ENCODE measurements around the gene PRDX5. TPM values are rescaled to one million over a fixed set of nuclear protein-coding genes. Genes with fewer than 3 reads are reported as not detected.

Gene PRDX5
- total RNA-seq, result 114 and 119 TPM in 2 replicates

DNA sequence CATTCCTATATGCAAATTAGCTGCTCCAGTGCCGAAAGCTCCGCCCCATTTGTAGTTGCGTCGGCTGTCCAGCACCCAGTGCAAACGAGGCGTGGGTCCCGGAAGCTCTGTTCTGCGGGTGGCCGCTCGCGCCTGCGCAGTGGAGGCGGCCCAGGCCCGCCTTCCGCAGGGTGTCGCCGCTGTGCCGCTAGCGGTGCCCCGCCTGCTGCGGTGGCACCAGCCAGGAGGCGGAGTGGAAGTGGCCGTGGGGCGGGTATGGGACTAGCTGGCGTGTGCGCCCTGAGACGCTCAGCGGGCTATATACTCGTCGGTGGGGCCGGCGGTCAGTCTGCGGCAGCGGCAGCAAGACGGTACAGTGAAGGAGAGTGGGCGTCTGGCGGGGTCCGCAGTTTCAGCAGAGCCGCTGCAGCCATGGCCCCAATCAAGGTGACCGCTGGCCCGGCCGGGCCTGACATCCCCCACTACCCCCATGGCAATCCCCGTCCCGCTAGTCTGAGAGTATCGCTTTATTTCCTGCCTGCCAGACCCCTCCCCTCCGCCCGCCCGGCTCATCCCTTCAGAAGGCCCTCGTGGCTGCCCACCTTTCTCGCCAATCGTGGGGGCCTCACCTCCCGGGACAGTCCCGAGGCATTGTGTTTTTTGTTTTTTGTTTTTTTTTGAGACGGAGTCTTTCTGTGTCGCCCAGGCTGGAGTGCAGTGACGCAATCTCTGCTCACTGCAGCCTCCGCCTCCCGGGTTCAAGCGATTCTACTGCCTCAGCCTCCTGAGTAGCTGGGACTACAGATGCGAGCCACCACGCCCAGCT lies at the start of gene PRDX5:
Gene PRDX5, plus strand, starts transcription at position 161 of the 805 bp plus-strand sequence. Its CDS starts 95 bp downstream, at position 256.
- intact Hi-C loops (cut with micrococcal nuclease), result loop anchor here (1.0 to 2.0 kb wide), 7 partner anchors 13 to 479 kb away; partner anchors contain the start of genes ESRRA, MARK2, RPS6KA4 and SF1

DNA sequence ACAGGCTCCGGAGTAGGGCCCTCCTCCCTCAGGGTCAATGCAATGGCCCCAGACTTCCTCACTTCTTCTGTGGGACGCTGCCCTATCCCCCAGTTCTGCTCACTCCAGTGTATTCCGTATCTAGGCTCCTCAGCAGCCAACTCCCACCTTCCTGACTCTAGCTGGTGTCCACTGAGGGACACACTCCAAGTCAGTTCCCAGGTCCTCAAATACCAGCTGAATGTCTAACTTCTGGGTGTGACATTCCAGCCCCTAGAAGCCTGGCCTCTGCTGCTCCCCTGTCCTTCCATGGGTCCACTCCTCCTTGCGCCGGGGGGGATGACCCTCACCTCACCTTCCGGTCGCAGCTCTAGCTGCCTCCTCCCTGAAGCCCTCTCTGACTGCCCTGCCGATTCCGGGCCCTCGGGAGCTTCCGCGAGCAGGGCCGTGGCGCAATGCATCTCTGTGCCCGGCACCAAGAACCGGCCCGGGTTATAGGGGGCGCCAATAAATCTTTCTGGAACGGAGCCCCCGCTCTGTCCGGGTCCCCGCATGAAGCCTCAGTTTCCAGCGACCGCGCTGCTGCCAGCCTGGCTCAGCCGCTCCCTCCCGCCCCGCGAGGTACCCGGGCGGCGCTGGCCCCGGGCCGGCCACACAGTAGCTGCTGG lies 48.9 kb upstream of the PRDX5 start:
- intact Hi-C loops (cut with micrococcal nuclease), result loop anchor here (1.0 to 2.0 kb wide), 3 partner anchors 18 to 62 kb away; partner anchors contain the start of genes FERMT3, NUDT22, PLCB3 and TRPT1

DNA sequence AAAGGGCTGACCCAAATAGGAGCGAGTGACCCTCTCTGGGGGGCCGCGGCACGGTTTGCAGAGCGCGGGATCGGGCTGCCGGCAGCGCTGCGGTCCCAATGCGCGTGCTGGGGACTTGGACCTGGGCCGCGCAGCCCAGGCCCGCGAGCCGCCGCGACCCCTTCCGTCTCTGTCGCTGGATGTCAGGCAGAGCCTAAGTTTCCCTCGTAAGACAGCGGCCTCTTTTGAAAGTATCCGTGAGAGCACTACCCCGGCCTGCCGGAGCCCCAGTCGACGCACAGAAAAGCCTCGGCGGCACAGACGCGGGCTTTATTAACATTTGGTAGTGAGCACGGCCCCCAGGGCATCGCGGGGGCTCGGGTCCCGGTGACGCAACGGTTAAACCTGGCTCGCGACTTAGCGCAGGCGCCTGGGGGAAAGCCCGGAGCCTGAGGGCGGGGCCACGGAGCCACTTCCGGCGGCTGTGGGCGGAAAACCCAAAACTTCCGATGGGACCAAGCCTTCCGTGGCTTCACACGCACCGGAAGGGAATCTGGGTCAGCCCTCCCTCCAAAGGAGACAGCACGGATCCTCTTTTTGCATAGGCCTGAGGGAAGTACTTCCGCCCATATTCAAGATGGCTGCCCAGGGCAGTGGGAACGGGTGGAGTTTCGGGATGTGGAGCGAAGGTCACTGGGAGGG lies 48.2 kb upstream of the PRDX5 start:
- intact Hi-C loops (cut with micrococcal nuclease), result loop anchor here (1.0 to 2.0 kb wide), 8 partner anchors 16 to 71 kb away; partner anchors contain the start of genes CCDC88B, ESRRA, FERMT3 and FKBP2

DNA sequence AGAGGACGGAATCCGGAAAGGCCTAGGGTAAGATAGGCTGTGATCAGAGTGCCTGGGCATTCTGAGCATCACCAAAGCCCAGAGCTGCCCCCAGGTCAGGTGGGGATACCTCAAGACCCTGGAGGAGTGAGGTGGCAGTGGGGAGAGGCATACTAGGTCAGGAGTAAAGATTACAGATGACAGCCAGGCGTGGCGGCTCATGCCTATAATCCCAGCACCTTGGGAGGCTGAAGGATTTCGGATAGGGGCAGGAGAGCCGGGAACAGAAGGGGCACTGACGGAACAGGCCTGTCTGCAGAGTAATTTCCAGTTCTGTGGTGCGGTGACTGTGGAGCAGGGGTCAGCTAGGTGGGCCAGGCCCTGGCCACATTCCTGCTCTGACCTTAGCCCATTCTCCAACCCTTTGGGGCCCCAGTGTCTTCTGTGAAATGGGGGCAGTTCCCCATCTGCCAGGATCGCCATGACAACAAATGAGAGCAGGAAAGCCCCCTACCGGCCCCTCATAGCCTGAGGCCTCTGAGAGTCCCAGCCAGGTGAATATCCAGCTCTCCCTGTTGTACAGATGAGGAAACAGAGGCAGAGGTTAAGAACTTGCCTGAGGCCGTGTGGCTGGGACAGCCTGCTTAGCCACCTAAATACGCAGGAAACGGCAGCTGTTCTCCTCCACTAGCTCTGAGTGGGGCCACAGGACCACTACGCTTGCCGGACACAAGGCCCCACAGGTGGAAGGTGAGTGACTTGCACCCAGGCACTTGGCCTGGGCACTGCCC lies 42.7 kb upstream of the PRDX5 start:
- intact Hi-C loops (cut with micrococcal nuclease), result no loop called here

DNA sequence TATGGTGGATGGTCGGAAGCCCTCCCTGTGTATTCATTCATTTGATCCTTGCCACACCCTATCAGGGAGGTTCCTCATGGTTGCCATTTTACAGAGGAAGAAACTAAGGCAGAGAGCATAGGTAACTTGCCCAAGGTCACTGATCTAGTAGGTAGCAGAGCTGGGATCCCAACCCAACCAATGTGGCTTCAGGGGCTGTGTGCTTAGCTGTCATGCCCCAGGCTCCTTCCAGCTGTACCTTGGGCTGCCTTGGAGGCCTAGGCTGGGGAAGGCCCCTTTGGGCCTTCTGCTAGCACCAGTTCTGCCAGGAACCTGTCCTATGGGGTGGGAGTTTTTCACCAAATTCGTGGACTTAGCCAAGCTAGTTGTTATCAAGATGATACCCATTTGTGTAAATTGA lies 42.1 kb upstream of the PRDX5 start:
- intact Hi-C loops (cut with micrococcal nuclease), result no loop called here

DNA sequence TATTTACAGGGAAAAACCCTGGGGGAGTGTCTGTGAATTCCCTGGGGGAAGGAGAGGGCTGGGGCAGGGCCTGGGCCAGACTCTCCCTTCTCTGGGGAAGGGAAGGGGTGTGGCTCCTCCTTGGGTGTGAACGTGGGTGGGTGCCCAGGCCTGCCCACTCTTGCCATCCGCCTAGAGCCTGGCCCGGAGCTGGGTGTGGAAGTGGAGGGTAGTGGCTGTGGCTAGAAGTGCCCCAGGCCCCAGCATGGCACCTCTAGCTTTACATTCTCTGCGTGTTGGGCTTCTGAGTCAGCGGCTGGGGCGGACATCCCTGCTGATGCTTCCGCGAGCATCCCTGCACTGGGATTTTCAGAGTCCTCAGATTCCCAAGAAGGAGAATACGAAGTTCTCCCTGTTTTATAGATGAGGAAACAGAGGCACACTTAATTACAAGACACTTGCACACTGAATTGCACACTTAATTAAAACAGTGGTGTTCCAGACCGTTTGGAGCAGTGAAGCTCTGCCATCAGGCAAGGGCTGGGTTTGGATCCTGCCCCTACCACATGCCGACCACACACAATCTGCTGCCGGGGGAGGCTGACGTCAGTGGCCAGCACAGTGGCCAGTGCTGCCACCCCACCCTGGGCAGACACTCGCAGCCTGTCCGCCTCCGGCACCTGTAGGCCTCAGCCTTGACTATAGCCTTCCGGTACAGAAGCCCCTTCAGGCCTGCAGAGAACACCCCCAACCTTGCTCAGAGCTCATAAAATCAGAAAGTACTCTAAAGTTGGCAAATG lies 41.1 kb upstream of the PRDX5 start:
- intact Hi-C loops (cut with micrococcal nuclease), result no loop called here

DNA sequence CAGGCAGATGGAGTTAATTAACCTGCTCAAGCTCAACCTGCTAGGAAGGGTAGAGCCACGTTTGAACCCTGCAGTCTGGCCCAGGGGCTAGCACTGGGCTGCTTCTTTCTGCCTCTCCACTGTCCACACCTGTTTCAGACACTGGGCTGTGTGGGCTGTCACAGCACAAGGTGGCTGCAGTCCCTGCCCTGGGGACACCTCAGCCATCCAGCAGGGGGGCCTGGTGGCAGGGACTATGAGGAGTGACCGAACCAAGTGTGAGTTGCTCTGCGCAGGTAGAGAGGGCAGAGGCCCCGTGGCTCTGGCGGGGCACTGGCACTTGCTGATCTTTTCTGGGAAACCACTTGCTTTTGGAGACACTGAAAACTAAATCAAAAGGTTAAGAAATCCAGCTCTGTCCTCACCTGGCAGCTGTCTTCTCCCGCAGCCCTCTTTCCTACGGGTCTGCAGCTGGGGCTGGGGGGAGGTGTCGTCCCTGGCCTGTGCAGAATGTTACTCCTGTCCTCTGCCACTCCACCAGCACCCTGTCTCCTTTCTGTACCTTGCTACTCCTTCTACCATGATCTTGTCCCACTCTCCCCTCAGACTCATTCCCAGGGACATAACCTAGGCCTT lies 39.2 kb upstream of the PRDX5 start:
- intact Hi-C loops (cut with micrococcal nuclease), result no loop called here

DNA sequence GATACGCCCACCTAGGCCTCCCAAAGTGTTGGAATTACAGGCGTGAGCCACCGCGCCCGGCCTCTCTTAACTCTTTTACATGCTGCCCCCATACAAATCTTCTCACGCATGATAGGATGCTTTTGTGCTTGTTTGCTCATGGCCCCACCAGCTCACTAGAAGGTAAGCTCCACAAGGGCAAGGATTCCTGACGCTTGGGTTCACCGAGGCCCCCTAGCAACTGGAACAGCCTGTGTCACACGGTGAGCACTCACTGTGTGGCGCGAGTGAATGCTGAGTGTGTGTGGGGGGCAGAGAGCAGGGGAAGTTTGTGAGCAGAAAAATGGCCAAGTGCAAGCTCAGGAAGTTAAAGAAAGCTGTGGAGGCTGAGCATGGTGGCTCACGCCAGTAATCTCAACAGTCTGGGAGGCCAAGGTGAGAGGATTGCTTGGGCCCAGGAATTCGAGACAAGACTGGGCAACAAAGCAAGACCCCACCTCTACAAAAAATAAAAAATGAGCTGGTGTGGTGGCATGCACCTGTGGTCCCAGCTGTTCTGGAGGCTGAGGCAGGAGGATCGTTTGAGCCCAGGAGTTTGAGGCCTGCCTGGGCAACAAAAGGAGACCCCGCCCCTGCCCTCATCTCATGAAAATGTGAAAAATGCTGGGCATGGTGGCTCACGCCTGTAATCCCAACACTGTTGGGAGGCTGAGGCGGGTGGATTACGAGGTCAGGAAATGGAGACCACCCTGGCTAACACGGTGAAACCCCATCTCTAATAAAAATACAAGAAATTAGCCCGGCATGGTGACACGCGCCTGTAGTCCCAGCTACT lies 35.8 kb upstream of the PRDX5 start:
- intact Hi-C loops (cut with micrococcal nuclease), result no loop called here

DNA sequence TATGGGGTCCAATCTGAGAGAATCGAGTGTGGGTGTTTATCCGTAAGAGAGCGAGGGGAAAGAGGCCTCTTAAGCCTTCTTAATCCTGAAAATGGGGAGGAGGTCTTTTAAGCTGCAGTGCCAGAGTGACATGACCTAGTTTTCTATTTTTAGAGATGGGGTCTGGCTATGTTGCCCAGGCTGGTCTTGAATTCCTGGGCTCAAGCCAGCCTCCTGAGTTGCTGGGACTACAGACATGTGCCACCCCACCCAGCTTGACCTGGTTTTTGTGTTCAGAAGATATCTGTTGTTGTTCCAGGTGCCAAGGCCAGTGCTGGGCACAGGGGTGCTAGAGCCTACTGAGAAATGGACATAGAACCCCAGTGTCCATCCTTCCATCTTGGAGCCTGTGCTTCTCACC lies 34.8 kb upstream of the PRDX5 start:
- intact Hi-C loops (cut with micrococcal nuclease), result no loop called here

DNA sequence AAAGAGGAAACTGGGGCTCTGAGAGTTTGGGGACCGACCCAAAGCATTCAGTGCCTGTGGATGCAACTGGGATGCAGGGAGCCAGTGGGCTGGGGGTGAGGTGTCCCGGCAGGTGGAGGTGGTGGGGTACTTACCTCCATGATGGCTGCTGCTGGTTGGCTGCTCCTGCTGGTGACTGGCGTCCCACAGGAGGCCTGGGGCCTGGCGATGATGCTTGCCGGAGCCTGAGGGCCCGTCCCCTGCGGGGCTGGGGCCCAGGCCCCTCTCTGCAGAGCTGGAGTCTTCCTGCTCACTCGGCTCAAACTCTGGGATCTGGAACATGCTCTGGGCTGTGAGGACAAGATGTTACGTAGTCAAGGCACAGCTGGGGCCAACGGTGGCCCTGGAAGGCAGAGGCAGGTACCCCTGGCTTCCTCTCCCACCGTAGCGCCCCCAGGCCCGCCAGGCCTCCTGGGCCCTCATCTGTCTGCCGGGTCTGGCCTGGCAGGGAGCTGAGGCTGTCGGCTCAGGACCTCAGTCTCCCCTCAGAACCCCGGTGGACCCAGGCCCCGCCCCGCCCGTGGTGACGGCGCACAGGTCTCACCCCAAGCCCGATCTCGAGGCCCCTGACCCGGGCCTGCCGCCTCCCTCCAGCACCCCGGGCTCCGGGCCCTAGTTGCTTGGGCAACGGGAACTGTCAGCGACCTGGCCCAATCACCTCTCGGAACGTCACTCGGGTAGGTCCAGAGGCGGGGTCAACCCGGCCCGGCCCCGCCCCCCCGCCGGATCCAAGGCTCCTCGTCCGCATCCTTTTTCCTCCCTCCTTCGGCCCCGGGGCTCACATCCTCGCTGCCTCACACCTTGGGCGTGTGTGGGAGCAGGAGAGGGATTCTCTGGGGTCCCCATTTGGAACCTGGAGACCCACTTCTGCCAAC lies 33.6 kb upstream of the PRDX5 start, which contains the start of gene BAD:
Gene BAD, minus strand, starts transcription at position 618 of the 914 bp plus-strand sequence. Its CDS starts 297 bp downstream, at position 321.
- intact Hi-C loops (cut with micrococcal nuclease), result loop anchor here (2.0 kb wide), 1 partner anchor 44 kb away; the partner anchor contains the start of gene FKBP2

DNA sequence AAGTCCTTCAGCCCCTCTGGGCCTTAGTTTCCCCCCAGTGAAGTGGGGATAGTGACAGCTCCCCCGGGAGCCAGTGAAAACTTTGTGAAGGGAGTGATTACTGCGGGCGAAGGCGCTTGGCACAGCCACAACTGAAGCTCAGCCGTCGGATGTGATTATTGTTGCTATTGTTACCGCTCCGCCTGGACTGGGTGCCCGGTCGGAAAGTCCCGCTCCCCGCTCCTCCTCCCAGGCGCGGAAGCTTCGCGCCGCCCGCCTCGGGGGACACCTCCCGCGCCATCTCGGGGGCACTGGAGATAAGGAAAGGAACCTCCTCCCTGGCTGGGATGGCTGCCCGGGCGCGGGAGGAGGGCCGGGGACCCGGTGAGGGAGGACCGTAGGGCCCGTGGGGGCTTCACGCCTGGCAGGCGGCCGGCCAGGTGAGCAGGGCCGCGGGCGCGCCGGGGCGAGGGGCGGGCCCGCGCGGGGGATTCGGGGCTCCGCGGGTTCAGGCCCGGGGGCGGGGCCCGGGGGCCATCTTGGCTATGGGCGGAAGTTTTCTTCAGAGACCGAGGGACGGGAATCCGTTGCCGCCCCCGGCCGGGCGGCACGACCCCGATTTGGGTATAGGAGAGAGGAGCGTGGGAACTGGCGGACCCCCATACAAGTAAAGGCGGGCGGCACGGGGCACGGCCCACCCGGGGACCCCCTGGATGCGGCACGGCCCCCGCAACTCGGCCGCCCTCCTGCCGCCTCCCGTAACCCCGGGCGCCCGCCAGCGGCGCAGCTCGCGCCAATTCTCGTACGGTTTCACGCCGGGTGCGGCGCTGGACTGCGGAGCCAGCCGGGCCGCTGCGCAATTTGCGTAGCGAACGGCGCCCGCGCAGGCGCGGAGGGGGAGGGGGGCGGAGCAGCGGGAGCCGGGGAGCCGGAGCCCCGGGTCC lies 32.7 kb upstream of the PRDX5 start, which contains the start of gene GPR137:
Gene GPR137, plus strand, starts transcription at position 887 of the 923 bp plus-strand sequence. CDS start 677 bp downstream, outside the sequence.
- intact Hi-C loops (cut with micrococcal nuclease), result loop anchor here (1.0 to 5.0 kb wide), 4 partner anchors 15 to 78 kb away; partner anchors contain the start of genes ESRRA, FERMT3 and FKBP2

DNA sequence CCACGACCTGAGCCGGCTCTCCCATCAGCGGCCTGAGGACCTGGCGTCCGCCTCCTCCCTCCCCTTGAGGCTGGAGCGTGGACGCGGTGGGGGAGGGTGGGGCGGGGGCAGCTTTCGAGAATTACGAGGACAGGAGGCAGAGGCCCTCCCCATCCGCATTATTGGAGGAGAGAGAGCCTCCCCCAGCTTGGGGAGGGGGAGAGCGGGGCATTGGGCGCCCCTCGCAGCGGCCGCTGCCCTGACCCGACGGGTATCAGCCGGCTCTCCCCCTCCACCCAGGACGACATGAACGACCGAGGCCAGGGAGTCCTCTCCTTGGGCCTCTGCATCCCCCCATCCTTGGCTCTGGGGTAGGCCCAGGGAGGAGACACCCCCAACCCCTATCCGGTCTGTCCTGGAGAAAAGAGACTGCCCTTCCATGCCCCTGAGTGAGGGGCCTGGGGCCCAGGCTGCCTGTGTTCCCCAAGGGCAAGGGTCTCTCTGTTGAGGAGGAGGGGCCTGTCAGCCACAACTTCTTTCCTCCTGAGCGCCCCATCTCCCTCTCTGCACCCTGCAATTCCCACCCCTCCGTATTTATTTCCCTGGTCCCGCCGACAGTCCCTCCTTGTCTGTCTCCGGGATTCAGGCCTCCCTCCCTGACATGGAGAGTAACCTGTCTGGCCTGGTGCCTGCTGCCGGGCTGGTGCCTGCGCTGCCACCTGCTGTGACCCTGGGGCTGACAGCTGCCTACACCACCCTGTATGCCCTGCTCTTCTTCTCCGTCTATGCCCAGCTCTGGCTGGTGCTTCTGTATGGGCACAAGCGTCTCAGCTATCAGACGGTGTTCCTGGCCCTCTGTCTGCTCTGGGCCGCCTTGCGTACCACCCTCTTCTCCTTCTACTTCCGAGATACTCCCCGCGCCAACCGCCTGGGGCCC lies 31.8 kb upstream of the PRDX5 start:
- intact Hi-C loops (cut with micrococcal nuclease), result loop anchor here (1.0 to 5.0 kb wide), 4 partner anchors 16 to 79 kb away; partner anchors contain the start of genes ESRRA, FERMT3 and FKBP2

DNA sequence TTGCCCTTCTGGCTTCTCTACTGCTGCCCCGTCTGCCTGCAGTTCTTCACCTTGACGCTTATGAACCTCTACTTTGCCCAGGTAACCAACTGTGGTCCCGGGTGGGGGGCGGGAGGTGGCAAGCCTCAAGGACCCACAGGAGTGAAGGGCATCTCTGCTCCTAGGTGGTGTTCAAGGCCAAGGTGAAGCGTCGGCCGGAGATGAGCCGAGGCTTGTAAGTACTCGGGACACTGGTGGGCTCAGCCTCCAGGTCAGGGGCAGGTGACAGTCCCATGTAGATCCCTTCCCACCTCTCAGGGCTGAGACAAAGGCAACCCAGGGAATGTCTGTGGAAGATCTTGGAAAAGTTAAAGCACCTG lies 31.1 kb upstream of the PRDX5 start:
- intact Hi-C loops (cut with micrococcal nuclease), result loop anchor here (5.0 kb wide), 1 partner anchor 79 kb away; the partner anchor contains the start of gene FERMT3

DNA sequence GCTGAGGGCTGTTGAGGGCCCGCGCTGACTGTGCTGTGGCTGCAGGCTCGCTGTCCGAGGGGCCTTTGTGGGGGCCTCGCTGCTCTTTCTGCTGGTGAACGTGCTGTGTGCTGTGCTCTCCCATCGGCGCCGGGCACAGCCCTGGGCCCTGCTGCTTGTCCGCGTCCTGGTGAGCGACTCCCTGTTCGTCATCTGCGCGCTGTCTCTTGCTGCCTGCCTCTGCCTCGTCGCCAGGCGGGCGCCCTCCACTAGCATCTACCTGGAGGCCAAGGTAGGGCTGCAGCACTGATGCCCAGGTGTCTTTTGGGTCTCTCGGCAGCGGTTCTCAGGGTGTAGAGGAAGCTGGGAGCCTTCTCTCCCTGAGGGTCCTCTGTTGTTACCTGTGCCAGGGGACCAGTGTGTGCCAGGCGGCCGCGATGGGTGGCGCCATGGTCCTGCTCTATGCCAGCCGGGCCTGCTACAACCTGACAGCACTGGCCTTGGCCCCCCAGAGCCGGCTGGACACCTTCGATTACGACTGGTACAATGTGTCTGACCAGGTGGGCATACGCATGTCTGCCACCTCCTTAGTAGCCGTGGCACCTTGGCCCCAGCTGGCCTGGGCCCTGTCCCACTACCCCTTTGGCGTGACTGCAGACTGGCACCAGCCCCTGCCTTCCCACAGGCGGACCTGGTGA lies 30.1 kb upstream of the PRDX5 start:
- intact Hi-C loops (cut with micrococcal nuclease), result loop anchor here (5.0 kb wide), 1 partner anchor 81 kb away; the partner anchor contains the start of gene FERMT3

All from T-helper 2 cell treated with Interferon-gamma antibody and Interleukin-4, amounts not matched to agents 100 ng/mL and 5 ng/mL, for 36 hours (primary cell).